Sigmoid colon (tissue), 3 donors: ENCODE measurements around the gene GOLPH3.

ENCODE experiments used
- CTCF ChIP-seq, 4 experiments: fragments of 450-650 bp in 3 of 4; fragments of 200-600 bp in 1 of 4; IDR thresholded peaks; one replicate each; pipeline ENCODE4 v1.5.1; 2016 to 2019; ENCODE audit warnings: antibody characterized with exemption in 4 of 4, mild to moderate bottlenecking in 3 of 4, moderate library complexity in 2 of 4
- POLR2A ChIP-seq, 2 donors: fragments of 450-650 bp; IDR thresholded peaks; one replicate each; pipeline ENCODE4 v1.6.1; 2016; ENCODE audit warnings: antibody characterized with exemption in 2 of 2, mild to moderate bottlenecking in 2 of 2, moderate library complexity in 2 of 2

GRCh38 chr5:32217886-32218396, 43.8 kb upstream of the GOLPH3 start:
- TF ChIP-seq POLR2A (IDR thresholded peaks at IDR 0.05) (no peak), CTCF (IDR thresholded peaks at IDR 0.05) (no peak)
